GM19239 (cell line): ENCODE data around the gene INAFM2.

ENCODE experiments used
- DNase-seq: peaks from one replicate; pipeline ENCODE4 v3.0.0; 2011; ENCODE audit warnings: low spot score; ENCODE audit not compliant: insufficient read length
- FAIRE-seq: peaks from 2 replicates; lab custom pipeline; 2011; peaks lifted over from hg19 to GRCh38; lab: Jason Lieb, UNC

The INAFM2 gene

GRCh38 chr15:40286794-40287193 lies 36.7 kb upstream of the INAFM2 start:
- FAIRE-seq (no peak), DNase-seq (no peak)

GRCh38 chr15:40287505-40287904 lies 36.0 kb upstream of the INAFM2 start:
- FAIRE-seq (no peak), DNase-seq (no peak)

GRCh38 chr15:40287968-40288367 lies 35.5 kb upstream of the INAFM2 start:
- no peak for DNase-seq
- no peak for FAIRE-seq

DNA sequence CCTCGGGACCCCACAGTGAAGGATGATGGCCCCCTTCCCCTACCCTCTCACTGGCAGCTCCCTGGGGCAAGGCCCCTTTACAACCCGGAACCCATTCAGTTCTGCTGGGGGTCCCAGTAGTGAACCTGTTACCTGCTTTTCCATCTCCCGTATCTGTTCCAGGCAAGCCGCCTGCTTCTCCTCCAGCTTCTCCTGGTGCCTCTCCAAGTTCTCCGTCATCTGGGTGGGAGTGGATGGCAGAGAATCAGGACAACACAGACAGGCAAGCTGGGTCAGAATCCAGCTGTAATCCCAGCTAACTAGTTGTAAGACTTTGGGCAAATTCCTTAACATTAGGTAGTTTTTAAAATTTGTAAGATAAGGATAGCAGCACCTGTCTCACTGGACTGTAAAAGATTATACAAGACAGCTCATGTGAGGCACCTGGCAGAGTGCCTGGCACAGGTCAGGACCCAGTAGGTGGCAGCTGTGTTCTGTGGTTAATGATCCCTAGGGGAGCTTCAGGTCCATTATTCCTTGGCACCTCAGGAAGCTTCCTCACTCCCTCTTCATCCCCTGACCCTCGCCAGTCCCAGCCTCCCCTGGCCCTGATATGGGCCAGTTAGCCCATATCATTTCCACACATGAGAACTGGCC lies 34.2 kb upstream of the INAFM2 start:
- DNase-seq (no peak), FAIRE-seq (no peak)

DNA sequence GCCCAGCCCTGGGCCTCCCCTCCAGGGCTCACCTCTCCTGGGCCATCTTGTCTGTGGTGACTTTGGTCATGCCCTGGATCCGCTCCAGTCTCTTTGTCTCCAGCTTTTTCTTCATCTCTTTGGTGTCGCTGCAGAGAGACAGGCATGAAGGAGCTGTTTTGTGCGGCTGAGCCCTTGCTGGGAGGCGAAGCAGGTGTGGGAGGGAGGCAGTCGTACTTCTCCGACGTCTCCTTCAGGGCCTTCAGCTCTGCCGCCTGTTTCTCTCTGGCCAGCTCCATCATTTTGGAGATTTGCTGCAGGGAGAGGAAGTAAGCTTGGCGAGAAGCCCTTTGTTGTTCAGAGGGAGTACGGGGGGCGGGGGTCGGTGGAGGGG lies 33.0 kb upstream of the INAFM2 start:
- DNase-seq (no peak), FAIRE-seq (no peak)

DNA sequence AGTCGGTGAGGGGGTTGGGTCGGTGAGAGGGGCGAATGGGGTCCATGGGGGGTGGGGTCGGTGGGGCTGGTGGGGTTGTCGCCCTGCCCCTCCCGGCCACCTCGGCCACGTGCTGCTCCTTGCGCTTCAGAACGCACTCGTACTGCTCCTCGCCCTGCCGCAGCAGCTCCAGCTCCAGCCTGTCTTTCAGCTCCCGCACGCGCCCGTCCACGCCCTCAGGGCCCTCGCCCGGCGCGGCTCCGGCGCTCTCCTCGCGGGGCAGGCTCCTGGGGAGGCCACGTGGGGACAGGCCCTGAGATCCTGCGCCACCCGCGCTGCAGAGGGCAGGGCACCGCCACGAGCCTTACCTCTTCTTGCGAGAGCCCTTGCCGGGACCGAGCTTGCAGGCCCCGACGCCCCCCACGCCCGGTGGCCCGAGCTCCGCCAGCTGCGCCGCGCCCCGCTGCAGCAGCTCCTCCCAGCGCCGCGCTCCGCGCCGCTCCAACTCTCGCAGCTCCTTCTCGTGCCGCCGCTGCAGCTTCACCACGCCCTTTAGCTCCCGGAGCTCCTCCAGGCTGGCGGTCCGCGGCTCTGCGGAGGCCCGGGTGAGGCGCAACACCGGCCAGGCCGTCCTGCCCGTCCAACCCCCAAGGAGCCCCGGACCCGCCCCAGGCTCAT lies 32.4 kb upstream of the INAFM2 start:
- FAIRE-seq: no peak
- DNase-seq: no peak

DNA sequence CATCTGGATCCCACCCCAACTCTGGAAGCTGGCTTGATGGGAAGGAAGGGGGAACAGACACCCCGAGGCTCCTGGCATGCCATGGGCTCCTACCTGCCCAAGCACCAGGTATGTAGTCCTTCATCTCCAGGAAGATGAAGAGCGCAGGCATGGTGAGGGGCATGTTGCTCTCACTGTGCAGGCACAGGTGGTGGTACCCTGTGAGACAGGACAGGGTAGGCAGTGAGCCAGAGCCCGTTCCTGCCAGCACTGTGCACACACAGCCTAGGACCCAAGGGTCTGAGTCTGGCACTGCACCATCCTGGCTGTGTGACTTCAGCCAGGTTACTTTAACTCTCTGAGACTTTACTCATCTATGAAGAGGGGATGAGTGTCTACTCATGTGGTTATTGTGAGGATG lies 31.2 kb upstream of the INAFM2 start:
- DNase-seq (no peak), FAIRE-seq (no peak)

DNA sequence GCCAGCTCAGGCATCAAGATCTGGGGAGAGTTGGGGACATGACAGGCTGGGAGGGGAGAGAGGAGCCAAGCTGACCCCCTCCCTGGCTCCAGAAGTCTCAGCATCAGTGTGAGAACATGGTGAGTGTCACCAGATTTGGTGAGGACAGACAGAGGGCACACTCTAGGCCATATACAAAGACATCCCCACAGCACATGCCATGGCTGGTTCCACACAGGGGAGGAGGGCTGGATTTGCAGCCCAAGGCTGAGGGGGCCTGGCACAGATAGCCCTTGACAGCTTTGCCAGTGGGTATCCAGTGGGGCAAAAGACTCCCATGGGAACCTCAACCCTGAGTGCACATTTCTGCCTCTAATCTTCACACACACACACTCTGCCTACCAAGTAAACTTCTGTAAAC lies 30.5 kb upstream of the INAFM2 start:
- FAIRE-seq: no peak

GRCh38 chr15:40293905-40294895 lies 29.3 kb upstream of the INAFM2 start:
- no peak for FAIRE-seq
- DNase-seq: no peak

More for the DNA sequence above, 30.5 kb upstream of the INAFM2 start:
- DNase-seq: no peak

- DNase-seq (no peak), FAIRE-seq (no peak)
Observed at GRCh38 chr15:40295297-40295696, 28.2 kb upstream of the INAFM2 start.

- DNase-seq (no peak), FAIRE-seq (no peak)
Observed at GRCh38 chr15:40295877-40296560, 27.5 kb upstream of the INAFM2 start.

- DNase-seq: no peak
- no peak for FAIRE-seq
Observed at GRCh38 chr15:40296561-40297230, 26.8 kb upstream of the INAFM2 start.

- FAIRE-seq (no peak), DNase-seq (no peak)
Observed at GRCh38 chr15:40297356-40297755, 26.1 kb upstream of the INAFM2 start.

- DNase-seq (no peak), FAIRE-seq (no peak)
Observed at GRCh38 chr15:40298216-40298935, 25.1 kb upstream of the INAFM2 start.

DNA sequence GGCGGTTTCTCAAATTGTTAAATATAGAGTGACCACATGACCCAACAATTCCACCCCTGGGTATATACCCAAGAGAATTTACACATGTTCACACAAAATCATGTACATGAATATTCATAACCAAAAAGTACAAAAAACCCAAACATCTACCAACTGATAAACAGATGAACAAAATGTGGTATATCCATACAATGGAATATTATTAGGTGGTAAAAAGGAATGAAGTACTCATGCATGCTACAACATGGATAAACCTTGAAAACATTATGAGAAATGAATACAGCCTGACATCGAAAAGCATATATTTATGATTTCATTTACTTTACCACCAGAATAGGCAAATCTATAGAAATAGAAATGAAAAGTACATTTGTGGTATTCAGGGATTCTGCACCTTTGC lies 23.1 kb upstream of the INAFM2 start:
- FAIRE-seq (no peak), DNase-seq (no peak)

DNA sequence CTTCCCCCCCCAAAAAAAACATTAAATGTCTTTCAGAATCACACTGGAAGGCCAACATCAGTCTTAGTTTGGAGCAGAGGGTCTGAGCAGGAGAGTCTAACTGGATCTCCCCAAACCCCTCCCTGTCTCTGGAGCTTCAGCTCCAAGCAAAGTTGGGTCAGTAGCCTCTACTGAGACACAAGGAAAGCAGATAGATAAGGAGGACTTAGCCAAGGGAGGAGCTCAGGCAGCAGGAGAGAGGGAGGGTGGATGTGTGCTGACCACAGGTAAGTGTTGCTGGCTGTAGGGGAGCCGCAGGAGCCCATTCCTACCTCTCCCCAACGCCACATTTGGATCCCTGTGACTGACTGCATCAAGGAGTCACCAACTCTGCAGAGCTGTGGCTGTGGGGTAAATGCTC lies 22.7 kb upstream of the INAFM2 start:
- DNase-seq (no peak), FAIRE-seq (no peak)

- no peak for FAIRE-seq
- DNase-seq: no peak
Observed at GRCh38 chr15:40301467-40302179, 21.9 kb upstream of the INAFM2 start.

DNA sequence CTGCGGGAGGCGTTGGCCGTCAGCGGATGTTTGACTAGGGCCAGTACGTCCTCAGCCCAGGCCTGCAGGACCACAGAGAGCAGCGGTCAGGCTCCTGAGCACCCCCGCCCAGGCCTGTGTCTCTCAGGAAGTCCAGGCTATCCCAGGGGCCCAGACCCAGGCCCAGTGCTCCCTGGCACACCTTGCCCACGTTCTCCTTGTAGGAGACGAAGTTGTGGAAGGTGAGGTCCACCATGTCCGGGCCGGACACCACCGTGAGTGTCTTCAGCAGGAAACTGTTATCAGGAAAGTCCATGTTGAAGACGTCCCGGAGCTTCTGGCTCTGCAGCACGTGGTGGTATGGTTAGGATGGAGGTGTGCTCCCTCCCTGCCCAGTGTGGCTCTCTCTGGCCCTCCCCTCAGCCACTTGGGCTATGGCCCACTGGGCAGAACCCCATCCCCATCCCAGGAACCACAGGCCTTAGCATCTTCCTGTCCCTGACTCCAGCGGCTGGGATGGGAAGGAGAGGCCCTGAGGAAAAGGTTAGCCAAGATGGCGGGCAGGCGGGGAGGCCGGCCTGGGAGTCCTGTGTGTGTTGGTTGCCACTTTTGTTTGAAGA lies 21.1 kb upstream of the INAFM2 start:
- FAIRE-seq: no peak

More for the DNA sequence above, 21.1 kb upstream of the INAFM2 start:
- DNase-seq: no peak
